BE2C (cell line): ENCODE results near the gene IL4R.

Experiments
- DNase-seq: peaks from one replicate; pipeline ENCODE4 v3.0.0-alpha.2; 2020
- H3K27me3 ChIP-seq: fragments of 250-450 bp; sonication (Bioruptor Pico); 2 replicates; pipeline ENCODE4 v1.5.1; 2020; ENCODE audit warnings: mild to moderate bottlenecking
- H3K36me3 ChIP-seq: fragments of 250-450 bp; sonication (Bioruptor Pico); 2 replicates; pipeline ENCODE4 v1.5.1; 2020; ENCODE audit warnings: mild to moderate bottlenecking
- H3K4me1 ChIP-seq: fragments of 250-450 bp; sonication (Bioruptor Pico); 2 replicates; pipeline ENCODE4 v1.5.1; 2020
- H3K4me3 ChIP-seq: 2 replicates; pipeline ENCODE4 v1.5.1; 2011; ENCODE audit warnings: low read depth, low read length
- H3K9me3 ChIP-seq: fragments of 250-450 bp; sonication (Bioruptor Pico); 2 replicates; pipeline ENCODE4 v1.5.1; 2020
- CTCF ChIP-seq: IDR thresholded peaks from 2 replicates; pipeline ENCODE4 v1.5.1; 2012; ENCODE audit warnings: mild to moderate bottlenecking, low read depth, low read length

Gene IL4R

GRCh38 chr16:27370318-27370717, 56.5 kb downstream of the IL4R start:
- TF ChIP-seq CTCF, result no peak
- no peaks in the 10 kb centered on the region for H3K9me3 ChIP-seq
- DNase-seq, result no peak
- no peak overlapping the region for H3K4me3 ChIP-seq
- no peaks in the 10 kb centered on the region for H3K4me1 ChIP-seq
- no peaks in the 10 kb centered on the region for H3K27me3 ChIP-seq
- no peaks in the 10 kb centered on the region for H3K36me3 ChIP-seq

- no peaks in the 10 kb centered on the region for H3K4me1 ChIP-seq
- TF ChIP-seq CTCF, result no peak
Measured at GRCh38 chr16:27373312-27373711, 59.5 kb downstream of the IL4R start.

GRCh38 chr16:27374221-27374803, 60.5 kb downstream of the IL4R start:
- no peak for DNase-seq
- H3K4me3 ChIP-seq, result no peak overlapping the region
- H3K27me3 ChIP-seq, result no peaks in the 10 kb centered on the region
- no peaks in the 10 kb centered on the region for H3K36me3 ChIP-seq
- TF ChIP-seq CTCF, result no peak
- no peaks in the 10 kb centered on the region for H3K4me1 ChIP-seq
- no peaks in the 10 kb centered on the region for H3K9me3 ChIP-seq

More at GRCh38 chr16:27373312-27373711, 59.5 kb downstream of the IL4R start:
- Histone ChIP-seq H3K9me3 (no peaks in the 10 kb centered on the region), H3K4me3 (no peak overlapping the region), H3K36me3 (no peaks in the 10 kb centered on the region), H3K27me3 (no peaks in the 10 kb centered on the region)
- DNase-seq, result no peak

DNA sequence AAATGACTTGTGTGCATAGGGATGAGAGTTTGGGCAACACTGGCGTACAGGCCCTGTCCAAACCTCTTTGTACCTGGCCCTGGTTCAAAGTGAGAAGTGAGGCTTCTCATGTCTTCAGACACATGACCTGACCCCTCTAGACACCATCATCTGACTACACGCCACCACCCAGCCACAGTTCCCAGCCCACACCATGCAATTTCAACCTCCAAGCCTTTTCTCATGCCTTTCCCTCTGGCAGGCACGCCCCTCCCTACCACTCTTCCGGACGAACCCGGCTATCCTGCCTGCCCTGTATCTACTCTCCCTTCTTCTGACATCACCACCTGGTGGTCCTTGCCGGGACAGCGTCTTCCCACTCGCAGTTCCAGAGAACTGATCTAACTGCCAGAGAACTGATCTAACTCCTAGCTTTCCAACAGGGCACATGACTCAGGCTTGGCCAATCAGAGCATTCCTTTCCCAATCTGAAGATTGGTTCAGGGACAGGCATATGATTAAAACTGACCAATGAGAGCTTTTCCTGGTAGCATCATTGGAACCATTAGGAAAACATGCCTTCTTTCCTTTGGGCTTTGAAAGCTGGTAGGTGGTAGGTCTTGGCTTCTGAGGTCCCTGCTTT, 61.1 kb downstream of the IL4R start:
- no peaks in the 10 kb centered on the region for H3K36me3 ChIP-seq
- no peak overlapping the region for H3K4me3 ChIP-seq
- H3K4me1 ChIP-seq, result no peaks in the 10 kb centered on the region
- no peaks in the 10 kb centered on the region for H3K27me3 ChIP-seq
- DNase-seq, result peak; percentile 82
- no peaks in the 10 kb centered on the region for H3K9me3 ChIP-seq
- peak; percentile 58 for TF ChIP-seq CTCF

- TF ChIP-seq CTCF, result no peak
Measured at GRCh38 chr16:27377666-27378485, 64.1 kb downstream of the IL4R start.

More at GRCh38 chr16:27377666-27378485, 64.1 kb downstream of the IL4R start:
- no peaks in the 10 kb centered on the region for H3K4me1 ChIP-seq
- no peaks in the 10 kb centered on the region for H3K36me3 ChIP-seq
- no peaks in the 10 kb centered on the region for H3K27me3 ChIP-seq
- no peaks in the 10 kb centered on the region for H3K9me3 ChIP-seq
- no peak overlapping the region for H3K4me3 ChIP-seq
- DNase-seq, result no peak
